ENCODE measurements around the gene URGCP. TPM values are rescaled to one million over a fixed set of nuclear protein-coding genes. Genes with fewer than 3 reads are reported as not detected.

Gene URGCP
- total RNA-seq, 1 experiment from 2014 or later = 30.7 TPM

DNA sequence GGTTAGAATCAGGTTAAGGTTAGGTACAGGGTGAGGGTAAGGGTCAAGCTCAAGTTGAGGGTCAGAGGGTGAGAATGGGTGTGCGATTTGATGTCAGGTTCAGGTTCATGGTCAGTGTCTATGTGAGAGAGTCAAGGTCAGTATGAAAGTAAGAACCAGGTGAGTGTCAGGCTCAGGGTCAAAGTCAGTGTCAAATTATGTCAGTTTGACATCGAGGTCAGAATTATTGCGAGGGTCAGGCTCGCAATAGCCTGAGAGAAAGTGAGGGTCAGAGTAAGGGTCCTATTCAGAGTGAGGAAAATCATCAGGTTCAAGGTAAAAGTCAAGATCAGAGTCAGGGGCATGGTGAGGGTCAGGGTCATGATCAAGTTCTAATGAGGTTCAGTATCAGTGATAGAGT lies 50.1 kb downstream of the URGCP start:
- Mint-ChIP-seq H3K4me3 (no peak overlapping the region), H3K4me1 (no peaks in the 10 kb centered on the region), H3K36me3 (ENCODE audit: insufficient read depth in 1 of 3, low read depth in 3 of 3) (peaks cover 0 to 5% (median 4%) of the 10 kb centered on the region in 3 experiments; a peak in 5 of 7 replicates), H3K9me3 (peaks cover 0 to 5% of the 10 kb centered on the region in 2 experiments; a peak in 2 of 5 replicates), H3K27ac (no peak overlapping the region), H3K27me3 (ENCODE audit: low read depth) (no peaks in the 10 kb centered on the region)
- no peak overlapping the region for H4K5ac ChIP-seq (ENCODE audit: insufficient read length, low read depth, low read length)
- H2AFZ ChIP-seq (ENCODE audit: low read length) = no peak overlapping the region
- H3K27me3 ChIP-seq (ENCODE audit: insufficient read depth, low read length) = no peaks in the 10 kb centered on the region
- TF ChIP-seq, protein P1, sequence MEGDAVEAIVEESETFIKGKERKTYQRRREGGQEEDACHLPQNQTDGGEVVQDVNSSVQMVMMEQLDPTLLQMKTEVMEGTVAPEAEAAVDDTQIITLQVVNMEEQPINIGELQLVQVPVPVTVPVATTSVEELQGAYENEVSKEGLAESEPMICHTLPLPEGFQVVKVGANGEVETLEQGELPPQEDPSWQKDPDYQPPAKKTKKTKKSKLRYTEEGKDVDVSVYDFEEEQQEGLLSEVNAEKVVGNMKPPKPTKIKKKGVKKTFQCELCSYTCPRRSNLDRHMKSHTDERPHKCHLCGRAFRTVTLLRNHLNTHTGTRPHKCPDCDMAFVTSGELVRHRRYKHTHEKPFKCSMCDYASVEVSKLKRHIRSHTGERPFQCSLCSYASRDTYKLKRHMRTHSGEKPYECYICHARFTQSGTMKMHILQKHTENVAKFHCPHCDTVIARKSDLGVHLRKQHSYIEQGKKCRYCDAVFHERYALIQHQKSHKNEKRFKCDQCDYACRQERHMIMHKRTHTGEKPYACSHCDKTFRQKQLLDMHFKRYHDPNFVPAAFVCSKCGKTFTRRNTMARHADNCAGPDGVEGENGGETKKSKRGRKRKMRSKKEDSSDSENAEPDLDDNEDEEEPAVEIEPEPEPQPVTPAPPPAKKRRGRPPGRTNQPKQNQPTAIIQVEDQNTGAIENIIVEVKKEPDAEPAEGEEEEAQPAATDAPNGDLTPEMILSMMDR (conservative IDR thresholded peaks at IDR 0.05) = no peak
- no peak overlapping the region for H3T11ph ChIP-seq (ENCODE audit: low read length)
- H2BK120ac ChIP-seq (ENCODE audit: low read depth, low read length, poor library complexity, severe bottlenecking) = no peak overlapping the region
- no peak overlapping the region for H2BK15ac ChIP-seq (ENCODE audit: low read depth, low read length)
- no peaks in the 10 kb centered on the region for H3K9me3 ChIP-seq (ENCODE audit: control insufficient read depth, low read depth, low read length)
- no peak overlapping the region for H2BK5ac ChIP-seq (ENCODE audit: insufficient read length, low read length)
- H4K20me1 ChIP-seq (ENCODE audit: control insufficient read depth, insufficient read depth, insufficient read length) = no peaks in the 10 kb centered on the region
- no peak overlapping the region for H2BK12ac ChIP-seq (ENCODE audit: insufficient read length, low read depth, low read length)
- no CpG with 5 or more reads among the region's 4 CpGs for WGBS (ENCODE audit: extremely low coverage, insufficient read length, low lambda C conversion rate)
- no peaks in the 10 kb centered on the region for H3K4me1 ChIP-seq (ENCODE audit: insufficient read depth, low read length)
- no peak overlapping the region for H4K8ac ChIP-seq (replicated peaks; ENCODE audit: insufficient read length, low read depth, low read length)
- no peaks in the 10 kb centered on the region for H3K23me2 ChIP-seq (ENCODE audit: insufficient read length, low read depth, low read length, poor library complexity, severe bottlenecking)
- H2BK20ac ChIP-seq (ENCODE audit: low read depth, low read length, poor library complexity, severe bottlenecking) = no peak overlapping the region
- no peak overlapping the region for H3K23ac ChIP-seq (ENCODE audit: insufficient read length, low read depth, low read length)
- H3K79me2 ChIP-seq (ENCODE audit: insufficient read depth, low read length) = no peaks in the 10 kb centered on the region
- H3K18ac ChIP-seq (ENCODE audit: insufficient read length, low read depth, low read length) = no peak overlapping the region
- no peaks in the 10 kb centered on the region for H3K79me1 ChIP-seq (ENCODE audit: insufficient read depth, low read depth, low read length, poor library complexity, severe bottlenecking)
- no peak overlapping the region for H3K14ac ChIP-seq (ENCODE audit: insufficient read depth, low read length)
- no peak overlapping the region for H3K4me2 ChIP-seq (ENCODE audit: insufficient read depth, insufficient read length, low read length)
- no peak overlapping the region for H3K9ac ChIP-seq (ENCODE audit: extremely low read depth, insufficient read length, low read length)
- H3K56ac ChIP-seq (ENCODE audit: insufficient read length, low read depth, low read length) = no peak overlapping the region
- no peak overlapping the region for H4K91ac ChIP-seq (ENCODE audit: insufficient read length, low read depth, low read length)
- no peak overlapping the region for H2AK5ac ChIP-seq (ENCODE audit: insufficient read length, low read length)
- no peak overlapping the region for H3K27ac ChIP-seq (ENCODE audit: insufficient read length, low read depth, low read length)
- H3K4ac ChIP-seq (ENCODE audit: low read depth, low read length) = no peak overlapping the region
- no peak for DNase-seq

Data from H9 (cell line).